ENCODE data around the gene DNAAF2. TPM values are rescaled to one million over a fixed set of nuclear protein-coding genes. Genes with fewer than 3 reads are reported as not detected.

Gene DNAAF2
- total and polyA plus RNA-seq, 2 donors (not counting 1 experiment from before 2014, with no cell fraction given): 8.5 to 26.9 TPM

DNA sequence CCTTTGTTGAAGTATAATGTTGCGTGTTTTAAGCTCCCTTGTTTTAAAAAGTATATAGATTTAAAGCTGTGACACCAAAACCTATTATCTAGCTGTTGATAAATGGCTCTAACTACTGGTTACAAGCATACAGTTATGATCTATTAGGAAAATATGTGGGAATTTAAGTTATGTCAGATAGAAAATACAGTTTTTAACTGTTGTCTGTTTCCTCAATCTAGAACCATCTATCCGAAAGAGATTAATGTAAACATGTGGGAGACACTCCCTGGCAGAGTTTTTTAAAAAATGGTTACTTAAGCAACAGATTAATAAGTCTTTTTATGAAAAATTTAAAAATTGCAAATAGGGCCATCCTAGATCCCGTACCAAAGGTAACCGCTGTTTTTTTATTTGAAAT, 22.8 kb downstream of the DNAAF2 start:
- H3K36me3 ChIP-seq (replicated peaks in 1 of 2; ENCODE audit: control extremely low read depth in 1 of 2, control insufficient read depth in 1 of 2, extremely low read depth in 1 of 2, insufficient read depth in 2 of 2, low read length in 1 of 2): peaks cover 2 to 4% of the 10 kb centered on the region in 2 experiments
- no peaks in the 10 kb centered on the region for H3K9me3 ChIP-seq (ENCODE audit: control extremely low read depth in 1 of 3, control insufficient read depth in 2 of 3, insufficient read depth in 1 of 3, low read length in 2 of 3)
- H3K9me3 Mint-ChIP-seq (ENCODE audit: insufficient read depth): no peaks in the 10 kb centered on the region
- H3K27me3 Mint-ChIP-seq: no peaks in the 10 kb centered on the region
- CTCF ChIA-PET: interaction anchor here (1.1 kb wide), 1 partner anchor 9 kb away, joined by 4 read pairs; the partner anchor contains the start of genes MGAT2 and RPL36AL
- TF ChIP-seq EZH2 (IDR thresholded peaks at IDR 0.05; ENCODE audit: borderline replicate concordance, insufficient read depth, low read depth, low read length, poor library complexity, severe bottlenecking): no peak
- ATAC-seq (ENCODE audit: low read depth): no peak
- H3K27me3 ChIP-seq (replicated peaks in 1 of 4; ENCODE audit: control extremely low read depth in 1 of 4, control insufficient read depth in 3 of 4, insufficient read depth in 4 of 4, low read length in 3 of 4): no peaks in the 10 kb centered on the region
- H3K4me1 Mint-ChIP-seq: peaks cover 1% of the 10 kb centered on the region
- H3K4me2 ChIP-seq (replicated peaks; ENCODE audit: low read depth, low read length, poor library complexity, severe bottlenecking): no peak overlapping the region
- H2AFZ ChIP-seq (ENCODE audit: insufficient read depth, low read depth, low read length, poor library complexity, severe bottlenecking): no peak overlapping the region
- peaks cover 25% of the 10 kb centered on the region for H3K79me2 ChIP-seq (ENCODE audit: control insufficient read depth, insufficient read depth, low read length)
- H3K27ac Mint-ChIP-seq: no peak overlapping the region
- DNase-seq: no peak
- intact Hi-C loops (cut with micrococcal nuclease): no loop called here
- peaks cover 7% of the 10 kb centered on the region for H4K20me1 ChIP-seq (ENCODE audit: control insufficient read depth, insufficient read depth, low read length, poor library complexity, severe bottlenecking)
- POLR2A ChIA-PET: interaction anchor here (0.9 kb wide), 1 partner anchor 13 kb away, joined by 3 read pairs; the partner anchor contains the start of gene LRR1
- no peak overlapping the region for H3K4me3 Mint-ChIP-seq
- no peak overlapping the region for H3K9ac ChIP-seq (ENCODE audit: low read length)
- no peaks in the 10 kb centered on the region for H3K4me1 ChIP-seq (ENCODE audit: control insufficient read depth in 2 of 2, insufficient read depth in 2 of 2, low read length in 2 of 2)
- no peak overlapping the region for H3K27ac ChIP-seq (ENCODE audit: low read length in 2 of 2)
- H3K4me3 ChIP-seq (ENCODE audit: control extremely low read depth in 1 of 5, extremely low read depth in 1 of 5, insufficient read depth in 1 of 5, low read depth in 2 of 5, low read length in 4 of 5): no peak overlapping the region
- WGBS (ENCODE audit: insufficient coverage): no CpG with 5 or more reads among the region's 4 CpGs

DNA sequence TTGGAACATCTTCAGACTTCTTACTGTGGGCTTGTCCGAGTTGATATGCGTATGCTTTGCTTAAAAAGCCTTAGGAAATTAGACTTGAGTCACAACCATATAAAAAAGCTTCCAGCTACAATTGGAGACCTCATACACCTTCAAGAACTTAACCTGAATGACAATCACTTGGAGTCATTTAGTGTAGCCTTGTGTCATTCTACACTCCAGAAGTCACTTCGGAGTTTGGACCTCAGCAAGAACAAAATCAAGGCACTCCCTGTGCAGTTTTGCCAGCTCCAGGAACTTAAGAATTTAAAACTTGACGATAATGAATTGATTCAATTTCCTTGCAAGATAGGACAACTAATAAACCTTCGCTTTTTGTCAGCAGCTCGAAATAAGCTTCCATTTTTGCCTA, 27.5 kb downstream of the DNAAF2 start:
- Histone ChIP-seq H3K79me2 (ENCODE audit: control insufficient read depth, insufficient read depth, low read length) (peaks cover 21% of the 10 kb centered on the region), H3K4me1 (ENCODE audit: control insufficient read depth in 2 of 2, insufficient read depth in 2 of 2, low read length in 2 of 2) (no peaks in the 10 kb centered on the region), H3K36me3 (replicated peaks in 1 of 2; ENCODE audit: control extremely low read depth in 1 of 2, control insufficient read depth in 1 of 2, extremely low read depth in 1 of 2, insufficient read depth in 2 of 2, low read length in 1 of 2) (peaks cover 5 to 8% of the 10 kb centered on the region in 2 experiments), H3K4me3 (ENCODE audit: control extremely low read depth in 1 of 5, extremely low read depth in 1 of 5, insufficient read depth in 1 of 5, low read depth in 2 of 5, low read length in 4 of 5) (no peak overlapping the region), H3K9ac (ENCODE audit: low read length) (no peak overlapping the region), H2AFZ (ENCODE audit: insufficient read depth, low read depth, low read length, poor library complexity, severe bottlenecking) (no peak overlapping the region), H4K20me1 (ENCODE audit: control insufficient read depth, insufficient read depth, low read length, poor library complexity, severe bottlenecking) (no peaks in the 10 kb centered on the region), H3K27ac (ENCODE audit: low read length in 2 of 2) (no peak overlapping the region), H3K4me2 (replicated peaks; ENCODE audit: low read depth, low read length, poor library complexity, severe bottlenecking) (no peak overlapping the region), H3K9me3 (ENCODE audit: control extremely low read depth in 1 of 3, control insufficient read depth in 2 of 3, insufficient read depth in 1 of 3, low read length in 2 of 3) (no peaks in the 10 kb centered on the region), H3K27me3 (replicated peaks in 1 of 4; ENCODE audit: control extremely low read depth in 1 of 4, control insufficient read depth in 3 of 4, insufficient read depth in 4 of 4, low read length in 3 of 4) (no peaks in the 10 kb centered on the region)
- intact Hi-C loops (cut with micrococcal nuclease): no loop called here
- H3K27ac Mint-ChIP-seq: no peak overlapping the region
- peaks cover 1% of the 10 kb centered on the region for H3K4me1 Mint-ChIP-seq
- POLR2A ChIA-PET: no interaction called here
- H3K9me3 Mint-ChIP-seq (ENCODE audit: insufficient read depth): no peaks in the 10 kb centered on the region
- no peaks in the 10 kb centered on the region for H3K27me3 Mint-ChIP-seq
- WGBS (ENCODE audit: insufficient coverage): 88% methylated on average over 4 of the region's 6 CpGs
- DNase-seq (no peak), ATAC-seq (ENCODE audit: low read depth) (no peak)
- CTCF ChIA-PET: interaction anchor here (0.8 kb wide), 1 partner anchor 13 kb away, joined by 3 read pairs; the partner anchor contains the start of gene RPL36AL
- TF ChIP-seq, protein P1, sequence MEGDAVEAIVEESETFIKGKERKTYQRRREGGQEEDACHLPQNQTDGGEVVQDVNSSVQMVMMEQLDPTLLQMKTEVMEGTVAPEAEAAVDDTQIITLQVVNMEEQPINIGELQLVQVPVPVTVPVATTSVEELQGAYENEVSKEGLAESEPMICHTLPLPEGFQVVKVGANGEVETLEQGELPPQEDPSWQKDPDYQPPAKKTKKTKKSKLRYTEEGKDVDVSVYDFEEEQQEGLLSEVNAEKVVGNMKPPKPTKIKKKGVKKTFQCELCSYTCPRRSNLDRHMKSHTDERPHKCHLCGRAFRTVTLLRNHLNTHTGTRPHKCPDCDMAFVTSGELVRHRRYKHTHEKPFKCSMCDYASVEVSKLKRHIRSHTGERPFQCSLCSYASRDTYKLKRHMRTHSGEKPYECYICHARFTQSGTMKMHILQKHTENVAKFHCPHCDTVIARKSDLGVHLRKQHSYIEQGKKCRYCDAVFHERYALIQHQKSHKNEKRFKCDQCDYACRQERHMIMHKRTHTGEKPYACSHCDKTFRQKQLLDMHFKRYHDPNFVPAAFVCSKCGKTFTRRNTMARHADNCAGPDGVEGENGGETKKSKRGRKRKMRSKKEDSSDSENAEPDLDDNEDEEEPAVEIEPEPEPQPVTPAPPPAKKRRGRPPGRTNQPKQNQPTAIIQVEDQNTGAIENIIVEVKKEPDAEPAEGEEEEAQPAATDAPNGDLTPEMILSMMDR (IDR thresholded peaks at IDR 0.05): no peak
- TF ChIP-seq EZH2 (IDR thresholded peaks at IDR 0.05; ENCODE audit: borderline replicate concordance, insufficient read depth, low read depth, low read length, poor library complexity, severe bottlenecking): no peak
- no peak overlapping the region for H3K4me3 Mint-ChIP-seq

All from B cell (primary cell).